GM19238 (cell line): ENCODE results near the gene TESMIN.

Experiments used
- DNase-seq: peaks from one replicate; pipeline ENCODE4 v3.0.0; 2011; ENCODE audit warnings: low spot score; ENCODE audit not compliant: insufficient read length

The TESMIN gene

DNA sequence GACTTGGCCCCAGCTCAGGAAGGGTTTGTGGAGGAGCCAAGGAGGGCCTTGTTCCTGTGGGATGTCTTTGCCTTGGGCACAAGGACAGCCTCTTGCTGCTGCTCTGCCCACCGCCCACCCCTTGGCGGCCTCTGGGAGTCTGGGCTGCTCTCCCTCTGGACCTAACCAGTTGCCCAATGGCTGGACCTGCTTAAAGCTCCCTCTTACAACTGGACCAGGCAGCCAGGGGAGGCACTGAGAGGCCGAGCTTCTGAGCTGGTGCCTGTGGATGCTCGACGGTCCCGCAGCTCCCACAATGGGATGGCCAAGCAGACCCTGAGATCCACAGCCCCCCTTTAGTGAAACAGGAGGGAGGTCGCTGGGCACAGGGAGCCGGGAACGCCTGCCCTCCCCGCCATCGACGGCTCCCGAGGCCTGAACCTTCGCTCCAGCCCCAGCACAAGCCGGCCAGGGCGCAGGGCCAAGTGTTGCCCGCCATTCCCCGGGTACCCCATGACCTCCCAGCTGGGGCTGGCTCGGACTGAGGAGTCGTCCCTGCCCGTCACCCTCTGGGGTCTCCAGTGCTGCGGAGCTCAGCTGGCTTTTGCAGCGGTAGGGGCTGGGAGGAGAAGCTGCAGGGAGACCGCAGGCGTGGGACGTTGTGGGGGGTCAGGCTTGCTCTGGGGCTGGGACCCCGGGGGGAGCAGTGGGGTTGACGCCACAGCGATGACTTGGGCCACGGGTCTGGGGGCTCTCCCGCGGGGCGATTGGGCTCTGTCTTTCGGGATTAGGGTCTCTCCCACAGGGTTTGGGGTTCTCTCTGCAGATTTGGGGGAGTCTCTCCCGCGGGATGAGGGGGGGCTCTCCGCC lies 67.6 kb downstream of the TESMIN start:
- no peak for DNase-seq

GRCh38 chr11:68683121-68683520 lies 68.2 kb downstream of the TESMIN start:
- no peak for DNase-seq

GRCh38 chr11:68682531-68682961 lies 68.8 kb downstream of the TESMIN start:
- DNase-seq, result no peak

DNA sequence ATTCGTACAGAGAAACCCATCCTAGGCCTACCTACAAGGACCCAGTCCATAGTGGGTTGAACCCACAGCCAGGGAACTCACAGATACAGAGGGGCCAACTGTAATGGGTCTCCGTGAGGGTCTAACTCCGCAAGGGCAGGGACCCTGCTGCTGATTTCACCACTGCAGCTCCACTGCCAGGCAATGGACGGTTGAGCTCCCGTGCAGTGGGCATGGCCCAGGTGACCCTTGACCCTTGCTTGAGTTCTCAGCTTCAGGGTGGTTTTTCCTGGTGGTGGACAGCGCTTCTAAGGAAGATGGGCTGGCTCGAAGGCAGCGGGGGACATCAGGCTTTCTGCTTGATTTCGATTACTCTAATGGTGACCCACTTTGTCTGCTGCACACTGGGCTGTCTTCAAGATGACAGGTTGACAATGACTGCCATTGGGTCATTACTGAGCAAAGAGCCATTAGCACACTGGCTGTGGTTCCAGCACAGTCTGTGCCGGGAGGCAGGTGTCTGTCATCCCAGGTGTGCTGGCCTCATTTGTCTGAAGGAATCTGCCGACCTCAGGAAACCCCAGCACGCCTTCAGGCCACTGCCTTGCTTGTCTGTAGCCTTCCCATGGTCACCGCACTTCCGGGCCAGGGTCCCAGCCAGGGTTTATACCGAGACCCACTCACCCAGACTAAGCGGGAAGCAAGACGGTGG lies 70.6 kb downstream of the TESMIN start:
- no peak for DNase-seq

DNA sequence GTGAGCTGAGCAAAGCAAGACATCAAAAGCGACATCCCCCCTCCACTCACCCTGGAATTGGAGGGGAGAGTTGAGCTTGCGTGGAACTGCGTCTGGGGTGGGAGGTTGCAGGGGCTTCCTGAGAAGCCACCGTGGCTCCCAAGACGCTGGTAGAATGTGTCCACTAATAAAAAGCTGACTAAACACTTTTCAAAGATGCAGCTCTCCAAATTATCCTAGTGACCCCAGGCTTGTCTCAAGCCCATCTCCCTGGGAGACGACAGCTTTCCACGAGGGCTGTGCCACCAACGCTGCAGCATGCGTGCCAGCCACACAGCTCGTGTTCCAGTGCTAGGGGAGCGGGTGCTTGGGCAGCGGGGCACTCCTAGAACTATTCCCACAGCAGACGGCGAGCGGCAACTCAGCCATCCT lies 73.3 kb downstream of the TESMIN start:
- DNase-seq, result no peak

DNA sequence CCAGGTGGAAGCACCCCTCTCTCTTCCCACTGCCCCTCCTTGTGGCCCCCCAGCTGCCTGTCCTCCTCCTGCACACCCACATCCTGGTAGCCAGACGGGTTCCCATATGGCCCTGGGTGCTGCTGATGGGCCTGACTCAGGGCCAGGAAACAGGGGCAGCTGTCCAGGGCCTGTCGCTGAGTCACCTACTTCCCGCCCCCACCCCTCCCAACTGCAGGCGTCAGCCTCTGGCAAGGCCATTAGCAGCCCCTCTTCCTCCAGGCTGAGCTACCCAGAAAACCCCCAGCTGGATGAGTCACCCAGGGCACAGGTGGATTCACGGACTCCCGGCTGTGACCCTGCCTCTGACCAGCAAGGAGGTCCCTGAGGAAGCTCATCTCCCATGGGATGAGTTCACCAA lies 73.9 kb downstream of the TESMIN start:
- DNase-seq, result no peak

DNA sequence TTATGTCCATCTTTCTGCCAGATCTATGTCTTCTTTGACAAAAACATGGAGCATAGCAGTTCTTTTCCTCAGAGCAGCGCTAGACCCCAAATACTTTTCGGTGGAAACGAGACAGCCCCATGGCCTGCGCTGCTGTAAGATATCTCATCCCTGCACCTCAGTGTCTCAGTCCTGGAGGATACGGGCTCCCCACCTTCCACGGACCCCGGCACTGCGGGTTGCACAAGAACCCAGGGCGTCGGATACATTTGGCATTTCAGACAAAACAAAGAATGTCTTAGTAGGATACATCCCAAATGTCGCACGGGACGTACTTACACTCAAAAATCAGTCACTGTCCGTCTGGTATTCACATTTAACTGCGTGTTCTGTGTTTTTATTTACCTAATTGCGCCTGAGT lies 76.9 kb downstream of the TESMIN start:
- DNase-seq, result no peak

DNA sequence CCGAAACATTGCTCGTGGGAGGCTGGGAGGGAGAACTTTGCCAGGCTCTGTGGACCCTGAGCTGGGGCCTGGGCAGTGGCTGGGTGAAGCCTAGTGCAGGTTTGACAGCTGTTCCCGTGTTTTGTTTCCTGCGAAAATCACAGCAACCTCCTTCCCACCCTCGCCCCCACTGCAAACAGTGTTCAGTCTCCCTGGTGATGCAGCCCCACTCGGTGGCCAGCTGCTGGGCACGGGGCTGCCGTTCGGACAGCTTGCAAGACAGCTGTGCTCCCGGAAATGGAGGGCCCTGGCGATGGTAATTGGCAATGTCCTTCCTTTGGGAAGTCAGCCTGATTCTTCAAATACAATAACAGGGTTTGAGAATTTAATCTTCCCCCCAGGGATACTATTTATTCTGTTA lies 77.3 kb downstream of the TESMIN start:
- no peak for DNase-seq

DNA sequence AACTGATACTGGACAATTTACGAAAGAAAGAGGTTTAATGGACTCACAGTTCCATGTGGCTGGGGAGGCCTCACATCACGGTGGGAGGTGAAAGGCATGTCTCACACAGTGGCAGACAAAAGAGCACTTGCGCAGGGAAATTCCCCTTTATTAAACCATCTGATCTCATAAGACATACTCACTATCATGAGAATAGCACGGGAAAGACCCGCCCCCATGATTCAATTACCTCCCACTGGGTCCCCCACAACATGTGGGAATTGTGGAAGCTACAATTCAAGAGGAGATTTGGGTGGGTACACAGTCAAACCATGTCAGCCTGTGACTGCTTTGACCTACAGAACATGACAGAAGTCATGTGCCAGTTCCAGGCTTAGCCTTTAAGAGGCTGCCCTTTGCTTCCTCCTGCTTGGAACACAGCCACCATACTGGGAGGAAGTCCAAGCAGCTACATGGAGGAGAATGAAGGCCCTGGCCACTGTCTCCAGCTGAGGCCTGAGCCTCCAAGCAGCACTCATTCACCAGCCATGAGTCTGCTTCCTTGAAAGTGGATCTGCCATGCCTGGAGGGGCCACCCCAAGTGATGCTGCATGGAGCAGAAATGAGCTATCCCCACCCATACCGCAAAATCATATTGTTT lies 77.9 kb downstream of the TESMIN start:
- DNase-seq, result no peak

- no peak for DNase-seq
These were observed 80.9 kb downstream of the TESMIN start for GRCh38 chr11:68670208-68670992.

DNA sequence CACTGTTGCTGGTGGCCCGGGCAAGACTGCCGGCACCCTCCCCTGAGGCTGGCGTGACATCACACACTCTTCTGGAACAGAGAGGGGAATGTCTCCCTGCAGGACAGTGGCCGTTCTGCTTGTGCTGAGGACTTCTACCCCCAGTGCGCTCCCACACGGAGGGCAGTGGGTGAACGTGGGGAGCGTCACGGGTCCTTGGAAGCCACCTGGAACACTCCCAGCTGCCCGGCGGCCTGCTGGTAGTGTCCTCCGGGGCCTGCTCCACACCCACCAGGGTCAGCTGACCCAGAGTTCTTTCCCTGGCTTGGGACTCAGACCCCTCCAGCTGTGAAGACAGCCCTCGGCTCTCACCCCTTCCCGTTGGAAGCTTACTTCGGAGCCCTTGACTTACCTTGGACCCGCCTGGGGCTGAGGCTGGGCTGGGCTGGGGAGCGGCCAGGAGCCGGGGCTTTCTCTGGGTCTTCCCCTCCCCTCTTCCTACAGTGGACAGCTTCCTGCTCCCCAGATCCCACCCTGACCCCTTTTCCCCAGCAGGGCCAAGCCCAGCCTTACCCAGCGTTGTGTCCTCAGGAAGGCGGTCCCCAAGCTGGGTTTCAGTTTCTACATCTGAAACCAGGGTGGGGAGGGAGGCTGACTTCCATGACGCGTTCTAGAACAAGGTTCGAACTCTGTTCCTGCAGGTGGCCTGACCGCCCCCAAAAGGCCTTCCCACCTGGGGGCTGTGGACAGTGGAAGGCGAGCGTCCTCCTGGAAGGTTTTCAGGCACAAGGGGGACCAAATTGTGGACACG lies 81.8 kb downstream of the TESMIN start:
- DNase-seq, result no peak

- DNase-seq, result no peak
These were observed 83.5 kb downstream of the TESMIN start for GRCh38 chr11:68667511-68668500.

GRCh38 chr11:68666849-68667248 lies 84.5 kb downstream of the TESMIN start:
- no peak for DNase-seq

DNA sequence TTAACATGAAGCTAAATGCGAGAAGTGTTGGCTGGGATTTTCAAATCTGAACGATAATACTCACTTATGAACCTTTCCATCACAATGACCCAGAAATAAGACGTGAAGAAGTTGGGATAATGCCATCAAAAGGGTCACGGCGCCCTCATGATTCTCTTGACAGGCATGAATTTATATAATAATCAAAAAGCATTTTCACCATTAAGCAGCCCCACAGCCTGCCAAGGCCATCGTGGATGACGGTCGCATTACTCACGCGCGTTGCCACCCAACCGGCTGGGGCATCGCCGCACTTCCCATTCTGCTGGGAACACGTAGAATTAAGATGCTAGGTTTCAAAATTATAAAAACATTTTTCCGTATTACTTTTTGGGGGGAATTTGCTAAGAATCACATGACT lies 85.9 kb downstream of the TESMIN start:
- no peak for DNase-seq

DNA sequence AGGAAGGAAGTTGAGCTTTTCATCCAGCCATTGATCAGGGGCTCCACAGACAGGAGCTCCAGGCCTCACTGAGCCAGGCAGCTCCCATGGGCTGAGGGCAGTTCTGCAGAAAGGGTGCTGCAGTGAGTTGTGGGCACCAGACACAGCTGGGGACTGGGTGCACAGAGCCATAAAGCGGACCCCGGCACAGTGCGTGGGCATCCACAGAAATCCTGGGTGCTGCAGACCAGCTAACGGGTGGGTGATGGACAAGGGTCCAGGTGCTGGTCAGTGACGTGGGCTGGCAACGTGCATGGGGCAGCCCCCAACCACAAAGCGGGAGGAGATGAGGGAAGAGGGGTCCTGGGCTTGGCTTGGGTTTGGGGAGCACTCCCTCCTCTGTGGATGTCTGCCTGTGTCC lies 86.4 kb downstream of the TESMIN start:
- DNase-seq, result no peak

DNA sequence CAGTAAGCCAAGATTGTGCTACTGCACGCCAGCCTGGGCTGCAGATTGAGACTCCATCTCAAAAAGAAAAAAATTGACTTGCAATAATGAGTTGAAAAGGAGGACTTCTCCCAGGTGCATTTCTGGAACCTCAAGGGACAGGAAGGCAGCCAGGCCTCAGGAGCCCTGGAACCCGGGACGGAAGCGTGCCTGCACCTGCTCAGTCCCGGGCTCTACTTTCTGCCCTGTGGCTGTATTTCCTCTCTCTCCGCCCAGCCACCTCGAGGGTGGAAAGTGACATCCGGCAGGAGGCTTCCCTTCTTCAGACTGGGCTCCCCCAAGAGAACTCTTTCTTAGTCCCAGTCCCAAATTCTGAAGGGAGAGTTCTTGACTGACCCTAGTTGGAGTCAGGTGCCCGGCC lies 87.2 kb downstream of the TESMIN start:
- DNase-seq, result no peak

- no peak for DNase-seq
These were observed 87.8 kb downstream of the TESMIN start for GRCh38 chr11:68663482-68664010.

- no peak for DNase-seq
These were observed 89.4 kb downstream of the TESMIN start for GRCh38 chr11:68661697-68662603.
